Measurements from ENCODE around the gene APCDD1L.
"Not testable (repeated sequence)": the region's sequence is repeated elsewhere in the genome, so short reads cannot be mapped to it uniquely, and the experiment has no call there.

Gene APCDD1L

DNA sequence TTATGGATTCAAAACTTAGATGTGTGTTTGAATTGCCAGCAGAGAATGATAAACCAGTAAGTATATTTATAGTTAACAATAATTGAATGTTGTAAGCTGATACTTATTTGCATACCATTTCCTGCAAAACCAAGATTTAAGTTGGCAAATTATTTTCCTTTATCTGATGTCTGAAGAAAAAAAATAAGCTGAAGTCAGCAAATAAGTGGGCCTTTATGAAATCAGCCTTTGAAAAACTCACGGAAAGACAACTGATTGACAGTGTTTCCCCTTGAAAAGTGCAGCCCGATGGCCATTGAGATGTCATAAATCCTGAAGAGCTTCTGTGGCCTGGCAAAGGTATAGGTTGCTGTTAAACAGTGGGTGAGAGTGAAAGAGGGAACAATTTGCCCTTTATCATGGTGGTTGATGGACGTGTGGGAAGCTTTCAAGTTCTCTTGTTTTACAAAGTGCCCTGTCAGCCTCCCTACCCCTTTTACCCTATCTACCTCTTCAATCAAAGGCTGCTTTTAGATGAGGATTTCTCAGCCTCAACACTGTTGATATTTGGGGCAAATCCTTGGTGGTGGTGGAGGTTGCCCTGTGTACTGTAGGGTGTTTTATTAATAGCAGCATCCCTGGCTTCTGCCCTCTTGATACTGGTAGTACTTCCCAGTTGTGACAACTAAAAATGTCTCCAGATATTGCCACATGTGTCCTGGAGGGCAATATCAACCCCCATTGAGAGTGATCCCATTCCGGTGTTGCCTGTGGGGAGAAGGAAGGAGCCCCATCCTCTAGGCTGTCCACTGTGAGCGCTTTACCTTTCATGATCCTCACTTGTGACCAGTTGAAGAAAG is 76.0 kb downstream of the APCDD1L start:
- DNase-seq (ENCODE audit: low read depth) = no peak

DNA sequence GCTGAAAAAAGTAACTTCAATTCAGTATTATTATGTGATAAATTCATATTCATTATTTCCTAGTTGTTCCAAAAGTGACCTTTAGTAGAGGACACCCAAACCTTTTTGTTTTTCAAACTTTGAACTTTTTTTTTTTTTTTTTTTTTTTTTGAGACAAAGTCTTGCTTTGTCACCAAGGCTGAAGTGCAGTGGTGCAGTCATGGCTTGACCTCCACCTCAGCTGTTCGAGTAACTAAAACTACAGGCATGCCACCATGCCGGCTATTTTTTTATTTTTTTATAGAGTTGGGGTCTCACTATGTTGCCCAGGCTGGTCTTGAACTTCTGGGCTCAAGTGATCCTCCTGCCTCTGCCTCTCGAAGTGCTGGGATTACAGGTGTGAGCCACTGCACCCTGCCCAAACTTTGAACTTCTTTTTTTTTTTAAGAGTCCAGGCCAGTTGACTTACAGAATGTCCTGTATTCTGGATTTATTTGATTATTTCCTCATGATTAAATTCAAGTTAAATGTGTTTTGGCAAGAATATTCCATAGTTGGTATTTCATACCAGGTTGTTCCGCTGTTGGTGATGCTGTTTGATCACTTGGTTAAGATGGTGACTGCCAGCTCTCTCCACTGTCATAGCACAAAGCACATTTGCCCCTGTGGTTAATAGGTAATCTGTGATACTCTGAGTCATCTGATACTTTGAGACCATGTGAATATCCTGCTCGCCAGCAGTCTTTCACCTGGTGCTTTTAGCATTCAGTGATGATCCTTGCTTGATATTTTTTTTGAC is 78.1 kb downstream of the APCDD1L start:
- DNase-seq (ENCODE audit: low read depth) = no peak

DNA sequence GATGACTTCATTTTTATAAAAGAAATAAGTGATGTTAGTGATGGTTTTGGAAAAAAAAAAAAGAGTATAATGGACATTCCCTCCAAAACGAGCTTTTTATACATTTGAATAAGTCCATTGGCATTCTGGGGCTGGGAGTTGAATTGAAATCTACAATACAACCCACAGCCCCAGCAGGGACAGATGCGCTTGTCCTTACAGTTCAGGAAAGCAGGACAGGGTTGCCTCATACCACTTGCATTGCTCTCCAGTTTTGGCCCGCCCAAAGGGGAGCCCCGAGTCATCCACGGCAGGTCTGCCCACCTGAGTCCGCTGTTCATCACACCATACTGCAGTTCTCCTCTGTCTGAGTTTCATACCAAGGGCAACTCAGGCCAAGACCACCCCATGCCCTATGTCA is 80.0 kb downstream of the APCDD1L start:
- no peak for DNase-seq (ENCODE audit: low read depth)

DNA sequence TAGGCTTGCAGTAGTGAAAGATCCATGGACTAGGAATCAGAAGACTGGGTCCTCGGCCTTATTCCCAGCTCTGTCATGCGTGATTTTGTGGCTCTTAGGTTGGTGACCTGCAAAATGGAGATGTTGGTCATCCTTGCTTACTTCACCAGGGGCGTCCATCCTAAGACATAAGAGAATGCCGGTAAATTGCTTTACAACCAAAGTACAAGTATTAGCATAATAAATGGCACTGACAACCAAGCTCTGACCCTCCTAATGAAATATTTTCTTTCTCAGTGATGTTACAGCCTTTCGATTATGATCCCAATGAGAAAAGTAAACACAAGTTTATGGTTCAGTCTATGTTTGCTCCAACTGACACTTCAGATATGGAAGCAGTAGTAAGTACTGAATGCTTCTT is 80.9 kb downstream of the APCDD1L start:
- no peak for DNase-seq (ENCODE audit: low read depth)

DNA sequence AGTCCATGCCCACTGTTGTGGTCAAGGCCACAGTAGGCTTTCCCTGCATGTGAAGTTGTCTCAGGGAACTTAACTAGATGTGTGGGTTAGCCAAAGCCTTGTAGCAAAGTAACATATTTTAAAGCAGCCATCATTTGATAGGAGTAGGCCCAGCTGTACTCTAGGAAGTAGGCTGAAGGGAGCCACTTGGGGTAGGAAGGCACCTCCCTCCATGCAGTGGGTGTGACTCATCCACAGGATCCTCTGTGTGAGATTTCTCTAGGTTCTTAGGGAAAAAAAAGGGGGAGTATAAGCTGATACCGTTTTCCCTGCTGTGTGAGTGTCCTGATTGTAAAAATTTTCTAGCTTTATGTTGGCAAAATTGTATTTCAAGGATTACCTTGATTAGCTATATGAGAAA is 81.4 kb downstream of the APCDD1L start:
- DNase-seq (ENCODE audit: low read depth) = no peak

DNA sequence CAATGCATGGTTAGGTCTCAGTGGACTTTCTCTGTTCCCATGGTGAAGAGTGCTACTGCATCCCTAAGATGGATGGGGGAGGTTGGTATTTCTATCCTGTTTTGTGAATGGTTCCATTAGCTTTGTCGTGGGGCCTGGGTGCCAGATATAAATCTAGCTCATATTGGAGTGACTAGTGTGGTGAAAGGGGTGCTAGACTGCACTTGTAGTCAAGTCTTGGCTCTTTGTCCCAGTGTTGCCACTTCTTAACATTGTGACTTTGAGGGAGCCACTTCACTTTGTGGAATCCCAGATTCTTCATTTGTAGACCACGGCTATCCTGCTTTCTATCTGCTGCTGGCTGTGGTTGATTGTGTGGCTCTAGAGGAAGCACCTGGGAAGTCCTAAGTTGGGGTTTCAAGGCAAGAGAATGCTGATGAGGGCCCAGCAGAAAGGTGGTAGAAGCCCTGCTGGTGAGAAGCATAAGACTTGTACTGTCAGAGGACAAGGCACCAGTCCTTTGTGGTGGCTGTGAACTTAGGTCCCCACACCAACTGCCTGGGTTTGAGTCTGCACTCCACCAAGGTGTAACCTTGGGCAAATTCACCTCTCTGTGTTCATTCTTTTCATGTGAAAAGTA is 82.1 kb downstream of the APCDD1L start:
- DNase-seq (ENCODE audit: low read depth) = no peak

DNA sequence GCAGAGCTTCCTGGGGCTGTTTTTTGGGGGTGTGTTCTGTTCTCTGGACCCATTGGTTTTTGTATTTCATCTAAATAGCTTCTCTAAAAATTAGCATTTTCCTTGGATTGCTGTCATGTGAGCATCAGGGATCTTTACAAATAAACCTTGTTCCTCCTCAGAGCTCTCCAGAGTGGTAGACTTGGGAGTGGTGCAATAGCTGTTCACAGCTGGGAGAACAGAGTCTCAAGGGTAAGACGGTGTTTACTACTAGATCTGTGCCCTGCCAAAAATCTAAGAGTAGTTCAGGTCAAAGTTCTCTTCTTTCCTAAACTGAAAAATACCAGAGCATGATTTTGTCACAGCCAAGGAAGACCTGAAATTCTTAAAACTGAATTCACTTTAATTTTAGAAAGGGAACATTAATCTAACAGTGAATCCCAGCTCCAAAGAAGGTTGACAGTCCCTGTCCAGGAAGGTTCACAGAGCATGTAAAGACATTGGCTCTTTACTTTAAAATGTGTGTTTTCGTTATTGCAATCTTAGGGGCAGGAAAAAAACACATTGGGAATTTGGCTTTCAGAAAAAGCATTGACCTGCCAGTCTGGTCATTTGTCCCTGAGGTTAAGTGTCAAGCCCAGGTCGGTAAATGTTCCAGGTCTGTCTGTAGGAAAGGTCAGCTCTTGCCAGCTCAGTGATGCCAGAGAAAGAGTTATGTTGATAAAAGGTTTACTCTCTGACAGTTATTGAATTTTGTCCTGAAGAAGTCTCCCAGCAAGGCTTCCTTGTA is 82.8 kb downstream of the APCDD1L start:
- no peak for DNase-seq (ENCODE audit: low read depth)

DNA sequence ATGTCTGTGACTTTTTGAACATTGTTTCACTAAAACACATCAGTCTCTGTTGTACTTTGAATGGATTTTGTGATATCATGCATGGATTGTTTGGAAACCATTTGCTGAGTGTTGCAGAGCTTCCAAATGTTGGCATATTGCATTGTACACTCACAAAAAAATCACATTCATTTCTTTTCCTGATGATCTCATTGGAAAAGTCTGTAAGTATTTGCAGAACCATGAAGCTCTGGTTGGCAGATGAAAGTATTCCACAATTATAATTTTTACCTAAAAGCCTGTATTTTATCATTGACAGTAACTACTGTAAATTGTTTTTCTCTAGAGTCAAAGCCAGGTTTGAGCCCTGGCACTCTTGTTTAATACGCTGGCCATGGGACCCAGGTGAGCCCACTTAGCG is 84.1 kb downstream of the APCDD1L start:
- DNase-seq (ENCODE audit: low read depth) = no peak

DNA sequence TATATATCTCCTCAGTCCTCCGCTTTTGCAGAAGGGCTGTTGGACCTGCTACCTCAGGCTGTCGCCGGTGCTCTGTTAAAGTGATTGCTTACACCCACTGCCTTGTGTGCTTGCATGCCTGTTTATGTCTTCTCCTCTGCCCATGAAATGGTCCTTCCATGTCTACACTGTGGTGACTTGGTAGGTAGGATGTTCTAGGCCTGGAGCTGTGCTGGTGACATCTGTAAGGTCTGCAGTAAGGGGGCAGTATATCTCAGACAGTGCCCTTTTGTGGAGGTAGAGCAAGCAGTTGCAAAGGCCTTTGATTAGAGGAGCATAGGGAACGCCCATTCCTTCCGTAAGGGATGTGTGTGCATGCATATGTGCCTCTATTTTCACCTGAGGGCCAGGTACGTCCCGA is 85.9 kb downstream of the APCDD1L start:
- DNase-seq (ENCODE audit: low read depth) = no peak

DNA sequence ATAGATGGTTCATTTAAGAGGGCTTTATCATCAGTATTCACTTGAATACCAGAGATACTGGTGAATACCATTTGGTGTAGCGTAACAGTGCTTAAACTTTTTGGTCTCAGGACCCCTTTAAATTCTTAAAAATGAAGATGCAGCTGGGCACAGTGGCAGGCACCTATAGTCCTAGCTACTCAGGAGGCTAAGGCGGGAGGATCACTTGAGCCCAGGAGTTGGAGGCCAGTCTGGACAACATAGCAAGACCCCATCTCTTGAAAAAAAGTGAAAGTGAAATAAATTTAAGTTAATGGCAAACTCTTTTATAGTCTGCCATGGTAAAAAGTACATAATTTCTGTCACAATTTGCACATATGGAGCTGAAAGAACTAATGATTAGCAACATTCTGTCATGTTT is 86.8 kb downstream of the APCDD1L start:
- no peak for DNase-seq (ENCODE audit: low read depth)

DNA sequence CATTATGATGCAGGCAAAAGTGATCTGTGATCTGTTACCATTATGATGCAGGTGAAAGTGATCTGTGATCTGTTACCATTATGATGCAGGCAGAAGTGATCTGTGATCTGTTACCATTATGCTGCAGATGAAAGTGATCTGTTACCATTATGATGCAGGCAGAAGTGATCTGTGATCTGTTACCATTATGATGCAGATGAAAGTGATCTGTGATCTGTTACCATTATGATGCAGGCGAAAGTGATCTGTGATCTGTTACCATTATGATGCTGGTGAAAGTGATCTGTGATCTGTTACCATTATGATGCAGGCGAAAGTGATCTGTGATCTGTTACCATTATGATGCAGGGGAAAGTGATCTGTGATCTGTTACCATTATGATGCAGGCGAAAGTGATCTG is 87.6 kb downstream of the APCDD1L start:
- not testable (repeated sequence) for DNase-seq (ENCODE audit: low read depth)

DNA sequence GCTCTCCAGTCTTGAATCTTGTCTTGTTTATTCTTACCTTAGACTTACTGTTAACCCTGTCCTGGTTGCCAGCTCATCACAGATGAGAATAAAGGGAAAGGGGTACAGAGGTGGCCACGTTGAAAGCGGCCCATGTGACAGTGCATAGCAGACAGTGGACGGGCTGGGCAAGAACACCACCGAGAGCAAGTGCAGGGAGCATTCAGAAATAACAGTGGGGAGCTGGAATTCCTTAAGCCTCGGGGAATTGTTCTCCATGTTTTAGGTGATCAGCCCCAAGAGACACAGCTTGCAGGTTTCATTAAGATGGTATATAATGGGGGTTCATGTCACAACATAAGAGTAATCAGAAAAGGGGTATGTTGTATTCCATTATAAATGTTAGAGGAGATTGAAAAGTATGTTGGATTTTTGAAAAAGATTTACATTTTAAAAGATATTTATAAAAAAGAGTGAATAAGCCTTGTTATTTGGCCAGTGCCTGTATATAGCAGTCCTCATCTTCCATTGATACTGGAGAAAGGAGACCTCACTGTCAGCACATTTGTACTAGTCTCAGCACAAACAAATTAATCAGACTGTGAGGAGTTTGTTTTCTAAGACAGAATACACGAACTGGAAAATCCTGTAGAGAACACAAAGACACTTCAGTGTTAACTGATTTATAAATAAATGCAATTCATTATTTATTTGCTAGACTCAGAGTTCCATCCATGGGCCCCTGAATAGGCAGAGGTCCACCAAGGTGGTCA is 90.8 kb downstream of the APCDD1L start:
- DNase-seq (ENCODE audit: low read depth) = no peak

DNA sequence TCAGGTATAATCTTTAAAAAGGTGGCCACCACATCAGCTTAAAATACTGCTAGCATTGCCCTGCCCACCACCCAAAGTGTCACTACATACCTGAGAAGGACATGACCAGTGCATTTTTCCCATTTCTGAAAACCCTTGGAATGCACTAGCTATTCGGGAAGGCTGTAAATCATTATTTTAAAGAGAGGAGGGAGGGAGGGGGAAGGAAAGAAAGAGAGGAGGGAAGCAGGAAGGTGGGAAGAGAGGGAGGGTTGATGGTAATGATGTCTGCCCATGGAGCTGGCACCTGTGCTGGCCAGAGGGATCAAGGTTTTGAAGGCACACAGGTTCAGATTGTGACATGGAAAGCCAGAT is 93.7 kb downstream of the APCDD1L start:
- no peak for DNase-seq (ENCODE audit: low read depth)

DNA sequence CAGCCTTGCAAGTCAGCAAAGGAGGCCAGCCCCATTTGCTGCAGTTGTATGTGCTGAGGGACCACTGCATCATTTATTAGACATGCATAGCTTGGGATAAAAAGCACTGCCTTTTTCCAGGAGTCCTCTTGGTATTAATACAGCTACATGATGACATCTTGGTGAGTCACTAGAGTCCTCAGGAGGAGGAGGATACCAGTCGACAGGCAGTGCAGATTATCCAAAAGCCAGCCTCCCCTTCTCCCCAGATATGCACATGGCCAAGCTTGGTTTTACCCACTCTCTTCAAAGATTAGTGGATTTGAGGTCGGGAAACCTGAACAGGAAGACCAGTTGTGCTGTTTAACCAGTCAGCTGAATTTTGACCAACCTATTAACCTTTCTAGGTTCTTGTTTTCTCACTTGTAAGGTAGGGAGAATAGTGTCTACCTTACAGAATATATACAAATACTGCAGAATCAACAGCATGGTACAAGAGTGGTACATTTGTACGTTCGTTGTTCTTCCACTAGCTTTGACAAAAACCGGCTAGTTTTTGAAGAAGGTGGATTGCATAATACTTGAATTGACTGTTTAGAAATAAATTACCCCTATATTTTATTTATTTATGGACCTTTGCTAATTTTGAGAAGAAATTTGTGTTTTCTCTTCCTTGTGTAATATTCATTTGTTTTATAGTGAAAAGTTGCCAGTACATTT is 94.3 kb downstream of the APCDD1L start:
- no peak for DNase-seq (ENCODE audit: low read depth)

DNA sequence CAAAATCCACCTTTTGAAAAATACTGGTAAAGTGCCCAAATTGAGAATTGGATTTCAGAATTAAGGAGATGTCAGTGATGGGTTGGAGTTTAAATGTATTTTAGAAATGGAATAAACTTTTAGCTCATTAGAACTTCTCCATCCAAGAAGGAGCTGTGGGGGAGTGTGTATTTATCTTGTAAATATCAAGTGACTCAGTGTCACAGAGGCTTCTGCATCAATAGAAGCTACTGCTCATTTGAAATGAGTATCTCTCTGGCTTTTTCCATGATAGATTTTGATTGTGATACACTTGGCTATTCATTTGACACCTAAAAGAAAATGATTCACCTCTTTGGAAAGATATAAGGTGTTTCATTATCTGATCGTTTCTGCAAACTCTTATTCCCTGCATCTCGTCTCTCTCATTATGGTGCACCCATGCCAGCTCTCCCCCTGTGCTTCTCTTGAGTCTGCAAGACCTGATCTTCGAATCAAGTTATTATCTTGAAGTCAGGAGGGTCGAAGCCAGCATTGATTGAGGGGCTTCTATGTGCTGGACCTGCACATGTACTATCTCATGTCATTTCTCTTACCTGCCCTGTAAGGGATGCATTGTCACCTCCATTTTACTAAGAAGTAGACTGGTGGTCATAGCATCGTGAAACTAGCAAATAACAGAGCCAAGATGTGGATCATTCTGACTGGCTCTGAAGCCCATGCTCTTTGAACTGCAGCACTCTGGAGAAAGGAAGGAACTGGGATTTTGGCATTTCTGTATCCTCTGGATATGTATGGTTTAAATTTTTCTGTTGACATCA is 96.0 kb downstream of the APCDD1L start:
- DNase-seq (ENCODE audit: low read depth) = no peak

DNA sequence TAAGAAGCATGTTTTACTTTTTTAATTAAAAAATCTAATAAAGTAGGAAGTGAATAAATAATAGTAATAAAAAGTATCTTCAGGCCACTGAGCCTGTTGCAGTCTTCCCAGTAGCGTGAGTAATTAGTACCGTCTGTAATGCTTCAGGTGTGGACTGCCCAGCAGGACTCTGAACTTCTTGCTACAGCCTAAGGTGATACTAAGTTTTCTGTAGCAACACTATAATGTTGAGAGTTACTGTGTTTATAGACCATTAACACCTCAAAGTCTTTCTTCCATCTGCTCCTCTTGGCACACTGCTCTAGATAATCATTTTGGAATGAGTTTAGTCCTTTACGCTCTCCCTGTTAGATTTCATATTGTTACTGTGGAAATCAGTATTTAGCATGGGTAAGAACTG is 97.8 kb downstream of the APCDD1L start:
- no peak for DNase-seq (ENCODE audit: low read depth)

DNA sequence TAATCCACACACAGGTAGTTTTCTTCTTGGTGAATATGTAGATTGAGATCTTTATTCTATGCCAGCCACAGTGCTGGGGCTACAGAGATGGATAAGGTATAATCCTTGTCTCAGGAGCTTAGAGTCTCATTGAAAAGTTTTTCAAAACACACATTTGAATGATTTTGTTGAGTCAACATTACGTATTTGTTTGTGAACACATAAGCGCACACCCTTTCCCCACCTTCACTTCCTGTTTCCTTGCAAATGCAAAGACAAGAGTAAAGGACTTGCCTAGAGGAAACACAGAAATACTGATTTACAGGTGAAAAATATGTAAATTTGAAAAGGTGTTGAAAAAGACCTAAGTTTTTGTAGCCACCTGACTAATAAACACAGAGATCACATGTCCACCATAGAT is 98.4 kb downstream of the APCDD1L start:
- DNase-seq (ENCODE audit: low read depth) = no peak

DNA sequence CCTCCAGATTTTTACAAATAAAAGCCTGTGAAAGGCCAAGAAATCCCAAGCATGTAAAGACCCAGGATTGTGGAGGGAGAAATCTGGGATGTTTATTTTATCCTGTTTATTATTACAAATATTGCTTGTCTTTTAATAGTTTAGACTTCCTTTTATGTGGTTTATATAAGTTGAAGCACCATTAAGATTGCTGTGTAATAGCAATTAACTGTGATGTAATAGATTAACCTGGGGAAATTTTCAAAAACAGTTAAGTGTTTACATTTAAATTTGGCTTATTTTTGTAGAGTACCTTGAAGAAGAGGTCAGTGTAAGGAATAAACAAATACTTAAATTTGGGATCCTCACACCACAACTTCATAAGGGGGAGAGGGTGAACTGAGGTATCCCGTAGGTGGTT is 99.1 kb downstream of the APCDD1L start:
- DNase-seq (ENCODE audit: low read depth) = no peak

DNA sequence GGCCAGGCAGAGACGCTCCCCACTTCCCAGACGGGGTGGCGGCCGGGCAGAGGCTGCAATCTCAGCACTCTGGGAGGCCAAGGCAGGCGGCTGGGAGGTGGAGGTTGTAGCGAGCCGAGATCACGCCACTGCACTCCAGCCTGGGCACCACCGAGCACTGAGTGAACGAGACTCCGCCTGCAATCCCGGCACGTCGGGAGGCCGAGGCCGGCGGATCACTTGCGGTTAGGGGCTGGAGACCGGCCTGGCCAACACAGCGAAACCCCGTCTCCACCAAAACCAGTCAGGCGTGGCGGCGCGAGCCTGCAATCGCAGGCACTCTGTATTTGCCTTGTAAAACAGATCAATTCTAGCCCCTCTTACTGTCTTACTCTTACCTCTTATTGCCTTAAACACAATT is 100.4 kb downstream of the APCDD1L start:
- DNase-seq (ENCODE audit: low read depth) = not testable (repeated sequence)

DNA sequence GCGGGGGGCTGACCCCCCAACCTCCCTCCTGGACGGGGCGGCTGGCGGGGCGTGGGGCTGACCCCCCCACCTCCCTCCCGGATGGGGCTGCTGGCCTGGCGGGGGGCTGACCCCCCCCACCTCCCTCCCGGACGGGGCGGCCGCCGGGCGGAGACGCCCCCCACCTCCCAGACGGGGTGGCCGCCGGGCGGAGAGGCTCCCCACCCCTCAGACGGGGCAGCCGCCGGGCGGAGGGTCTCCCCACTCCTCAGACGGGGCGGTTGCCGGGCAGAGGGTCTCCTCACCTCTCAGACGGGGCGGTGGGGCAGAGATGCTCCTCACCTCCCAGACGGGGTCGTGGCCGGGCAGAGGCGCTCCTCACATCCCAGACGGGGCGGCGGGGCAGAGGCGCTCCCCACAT is 101.0 kb downstream of the APCDD1L start:
- DNase-seq (ENCODE audit: low read depth) = not testable (repeated sequence)

Data from stimulated activated CD8-positive, alpha-beta memory T cell treated with anti-CD3 and anti-CD28 coated beads, Interleukin-12 subunit alpha, Interleukin-12 subunit beta, amount 100 ng/mL, for 1 hour (primary cell).